Activated CD8-positive, alpha-beta T cell treated with anti-CD3 and anti-CD28 coated beads for 36 hours (primary cell): Measurements from ENCODE around the gene CCDC92. TPM values are rescaled to one million over a fixed set of nuclear protein-coding genes. Genes with fewer than 3 reads are reported as not detected.

Source experiments
- ATAC-seq: fragments of 200-7000 bp; cut with Tn5 transposase; one replicate; pipeline ENCODE4 v1.10.0; 2021; ENCODE audit warnings: mild to moderate bottlenecking, moderate library complexity
- CTCF ChIA-PET: fragments of 350-600 bp; sonication (Branson Sonifier 250); formaldehyde crosslinking; loops from one replicate; lab custom pipeline; 2021; ENCODE audit warnings: antibody characterized with exemption; lab: Charles Lee
- POLR2A ChIA-PET: fragments of 350-600 bp; sonication (Branson Sonifier 250); formaldehyde crosslinking; loops from one replicate; lab custom pipeline; 2021; ENCODE audit warnings: antibody characterized with exemption; lab: Charles Lee
- DNase-seq: peaks from one replicate; pipeline ENCODE4 v3.0.0-alpha.2; 2020
- H3K27ac Mint-ChIP-seq: one replicate; pipeline ENCODE4 v1.8.0; 2021; ENCODE audit warnings: mild to moderate bottlenecking, mixed read lengths
- H3K27me3 Mint-ChIP-seq: one replicate; pipeline ENCODE4 v1.8.0; 2021; ENCODE audit warnings: mixed read lengths
- H3K36me3 Mint-ChIP-seq: one replicate; pipeline ENCODE4 v1.8.0; 2021; ENCODE audit warnings: low read depth, mixed read lengths
- H3K4me1 Mint-ChIP-seq: one replicate; pipeline ENCODE4 v1.8.0; 2021; ENCODE audit warnings: low read depth, mixed read lengths
- H3K4me3 Mint-ChIP-seq: one replicate; pipeline ENCODE4 v1.8.0; 2021; ENCODE audit warnings: mild to moderate bottlenecking, moderate library complexity, mixed read lengths
- H3K9me3 Mint-ChIP-seq: one replicate; pipeline ENCODE4 v1.8.0; 2021; ENCODE audit warnings: mixed read lengths
- CTCF ChIP-seq: fragments of 200-600 bp; IDR thresholded peaks from one replicate; pipeline ENCODE4 v1.8.0; 2022; ENCODE audit warnings: antibody characterized with exemption, mild to moderate bottlenecking
- intact Hi-C: fragments of 100-400 bp; cut with micrococcal nuclease; formaldehyde crosslinking; loops from one replicate; pipeline ENCODE4 v1.10.0; 2022
- total RNA-seq, 2 experiments: library from RNA; stranded (reverse); gene quantifications; one replicate each; pipeline ENCODE4 v1.2.3, GENCODE V29; 2021

The CCDC92 gene
- total RNA-seq, 2 experiments from 2014 or later = 4.0 to 6.2 TPM

DNA sequence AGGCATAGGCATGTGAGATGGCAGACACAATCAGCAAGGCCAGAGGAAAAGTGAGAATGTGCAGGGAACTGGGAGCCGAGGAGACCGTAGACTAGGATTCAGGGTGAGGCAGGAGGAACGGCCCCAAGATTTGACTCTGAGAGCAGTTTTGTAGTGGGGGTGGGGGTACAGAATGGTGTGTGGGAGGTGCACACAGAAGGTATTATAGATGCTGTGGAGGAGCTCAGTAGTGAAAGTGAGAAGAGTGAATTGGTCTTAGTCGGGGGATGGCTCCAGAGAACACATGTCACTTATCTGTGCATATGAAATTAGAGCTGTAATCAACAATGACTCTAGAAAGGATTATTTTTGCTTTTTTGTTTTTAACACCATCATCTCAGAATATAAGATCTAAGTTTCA is 12.3 kb upstream of the CCDC92 start:
- Mint-ChIP-seq H3K4me3 (no peak overlapping the region), H3K27me3 (no peaks in the 10 kb centered on the region), H3K27ac (no peak overlapping the region), H3K36me3 (peaks cover 17% of the 10 kb centered on the region), H3K9me3 (no peaks in the 10 kb centered on the region), H3K4me1 (peaks cover 25% of the 10 kb centered on the region)
- DNase-seq (no peak), ATAC-seq (no peak)
- CTCF ChIA-PET = interaction anchor here (0.9 to 6.6 kb wide), 13 partner anchors 10 to 260 kb away, joined by 3 to 69 read pairs (median 4); no protein-coding TSS in a partner anchor
- TF ChIP-seq CTCF = no peak
- intact Hi-C loops = no loop called here
- POLR2A ChIA-PET = no interaction called here

GRCh38 chr12:123983822-123984485 is 11.3 kb upstream of the CCDC92 start:
- H3K4me1 Mint-ChIP-seq = peaks cover 21% of the 10 kb centered on the region
- H3K9me3 Mint-ChIP-seq = no peaks in the 10 kb centered on the region
- DNase-seq (peak; percentile 59), ATAC-seq (peak; percentile 69)
- TF ChIP-seq CTCF = peak; percentile 68
- peaks cover 8% of the 10 kb centered on the region for H3K36me3 Mint-ChIP-seq
- no peak overlapping the region for H3K4me3 Mint-ChIP-seq
- intact Hi-C loops = loop anchor here (2.0 kb wide), 1 partner anchor 79 kb away; no protein-coding TSS in a partner anchor
- POLR2A ChIA-PET = interaction anchor here (0.7 kb wide), 1 partner anchor 78 kb away, joined by 3 read pairs; no protein-coding TSS in a partner anchor
- H3K27ac Mint-ChIP-seq = no peak overlapping the region
- CTCF ChIA-PET = interaction anchor here (0.6 to 6.6 kb wide), 17 partner anchors 12 to 271 kb away, joined by 3 to 69 read pairs (median 3); no protein-coding TSS in a partner anchor
- no peaks in the 10 kb centered on the region for H3K27me3 Mint-ChIP-seq

GRCh38 chr12:123982269-123982668 is 9.6 kb upstream of the CCDC92 start:
- POLR2A ChIA-PET = interaction anchor here (0.8 kb wide), 1 partner anchor 44 kb away, joined by 3 read pairs; no protein-coding TSS in a partner anchor
- no peak for TF ChIP-seq CTCF

GRCh38 chr12:123979566-123979965 is 6.9 kb upstream of the CCDC92 start:
- Mint-ChIP-seq H3K27me3 (no peaks in the 10 kb centered on the region), H3K27ac (no peak overlapping the region), H3K4me3 (no peak overlapping the region), H3K9me3 (no peaks in the 10 kb centered on the region), H3K4me1 (peaks cover 23% of the 10 kb centered on the region), H3K36me3 (peaks cover 13% of the 10 kb centered on the region)
- TF ChIP-seq CTCF = no peak
- ATAC-seq (no peak), DNase-seq (no peak)
- POLR2A ChIA-PET = no interaction called here
- CTCF ChIA-PET = interaction anchor here (4.1 kb wide), 1 partner anchor 74 kb away, joined by 16 read pairs; no protein-coding TSS in a partner anchor
- intact Hi-C loops = no loop called here

More at GRCh38 chr12:123982269-123982668, 9.6 kb upstream of the CCDC92 start:
- Mint-ChIP-seq H3K4me1 (peaks cover 16% of the 10 kb centered on the region), H3K27ac (no peak overlapping the region), H3K27me3 (no peaks in the 10 kb centered on the region), H3K36me3 (no peaks in the 10 kb centered on the region), H3K4me3 (no peak overlapping the region), H3K9me3 (no peaks in the 10 kb centered on the region)
- CTCF ChIA-PET = interaction anchor here (0.7 to 6.6 kb wide), 4 partner anchors 38 to 269 kb away, joined by 3 to 69 read pairs (median 4); no protein-coding TSS in a partner anchor
- ATAC-seq (no peak), DNase-seq (no peak)
- intact Hi-C loops = loop anchor here (2.0 kb wide), 1 partner anchor 77 kb away; no protein-coding TSS in a partner anchor
